NCI-H748 (cell line): Measurements from ENCODE around the gene CPED1.
"Not testable (repeated sequence)": the region's sequence is repeated elsewhere in the genome, so short reads cannot be mapped to it uniquely, and the experiment has no call there.

Experiments
- DNase-seq: peaks from one replicate; lab custom pipeline; 2025; ENCODE audit not compliant: unreplicated experiment; lab: John Stamatoyannopoulos, UW

The CPED1 gene

DNA sequence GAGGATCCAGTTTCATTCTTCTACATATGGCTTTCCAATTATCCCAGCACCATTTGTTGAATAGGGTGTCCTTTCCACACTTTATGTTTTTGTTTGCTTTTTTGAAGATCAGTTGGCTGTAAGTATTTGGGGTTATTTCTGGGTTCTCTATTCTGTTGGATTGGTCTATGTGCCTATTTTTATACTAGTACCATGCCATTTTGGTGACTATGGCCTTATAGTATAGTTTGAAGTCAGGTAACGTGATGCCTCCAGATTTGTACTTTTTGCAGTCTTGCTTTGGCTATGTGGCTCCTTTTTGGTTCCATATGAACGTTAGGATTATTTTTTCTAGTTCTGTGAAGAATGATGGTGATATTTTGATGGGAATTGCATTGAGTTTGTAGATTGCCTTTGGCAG, 48.8 kb downstream of the CPED1 start:
- DNase-seq = not testable (repeated sequence)

DNA sequence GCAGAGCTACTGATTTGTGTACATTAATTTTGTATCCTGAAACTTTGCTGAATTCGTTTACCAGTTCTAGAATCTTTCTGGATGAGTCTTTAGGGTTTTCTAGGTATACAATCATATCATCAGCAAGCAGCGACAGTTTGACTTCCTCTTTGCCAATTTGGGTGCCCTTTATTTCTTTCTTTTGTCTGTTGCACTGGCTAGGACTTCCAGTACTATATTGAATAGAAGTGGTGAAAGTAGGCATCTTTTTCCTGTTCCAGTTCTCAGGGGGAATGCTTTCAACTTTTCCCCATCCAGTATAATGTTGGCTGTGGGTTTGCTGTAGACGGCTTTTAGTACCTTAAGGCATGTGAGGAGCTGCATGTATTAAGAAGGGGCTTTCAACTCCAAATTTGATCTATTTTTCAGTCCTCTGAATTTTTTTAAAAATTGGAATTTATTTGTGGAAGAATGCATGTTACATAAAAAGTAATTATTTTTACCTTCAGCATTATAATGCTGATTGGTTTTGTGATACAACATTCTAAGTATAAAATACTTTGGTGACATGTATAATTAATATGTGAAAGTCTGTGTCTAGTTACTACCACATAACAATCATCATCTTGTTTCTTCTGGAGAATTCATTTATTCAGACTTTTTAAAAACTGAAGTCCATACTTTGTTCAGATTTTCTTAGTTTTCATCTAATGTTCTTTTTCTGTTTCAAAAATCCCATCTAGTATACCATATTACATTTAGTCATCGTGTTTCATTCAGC, 49.6 kb downstream of the CPED1 start:
- no peak for DNase-seq

DNA sequence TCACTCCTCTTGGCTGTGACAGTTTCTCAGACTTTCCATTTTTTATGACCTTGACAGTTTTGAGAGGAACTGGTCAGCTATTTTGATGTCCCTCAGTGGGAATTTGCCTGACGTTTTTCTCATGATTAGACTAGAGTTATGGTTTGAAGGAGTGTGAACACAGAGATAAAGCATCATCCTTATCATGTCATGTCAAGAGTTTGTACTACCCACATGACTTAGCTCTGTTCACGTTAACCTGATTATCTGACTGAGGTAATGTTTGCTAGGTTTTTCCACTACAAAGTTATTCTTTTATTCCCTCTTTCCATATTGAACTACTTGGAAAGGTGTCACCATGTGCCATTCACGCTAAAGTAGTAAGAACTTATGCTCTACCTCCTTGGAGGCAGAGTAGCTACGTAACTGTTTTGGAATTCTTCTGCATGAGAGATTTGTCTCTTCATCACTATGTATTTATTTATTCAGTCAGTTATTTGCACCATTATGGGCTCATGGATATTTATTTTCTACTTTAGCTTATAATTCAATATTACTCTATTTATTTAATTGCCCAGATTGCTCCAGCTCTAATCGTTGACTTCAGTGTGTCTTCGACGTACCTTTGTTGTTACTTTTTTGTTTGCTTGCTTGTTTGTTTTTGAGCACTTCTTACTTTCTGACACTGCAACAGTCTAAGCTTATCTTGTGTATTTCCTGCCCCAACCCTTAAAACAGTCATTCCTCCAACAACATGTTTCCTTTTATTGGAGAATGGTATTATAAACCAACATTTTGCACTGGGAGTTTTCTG, 50.4 kb downstream of the CPED1 start:
- no peak for DNase-seq

DNA sequence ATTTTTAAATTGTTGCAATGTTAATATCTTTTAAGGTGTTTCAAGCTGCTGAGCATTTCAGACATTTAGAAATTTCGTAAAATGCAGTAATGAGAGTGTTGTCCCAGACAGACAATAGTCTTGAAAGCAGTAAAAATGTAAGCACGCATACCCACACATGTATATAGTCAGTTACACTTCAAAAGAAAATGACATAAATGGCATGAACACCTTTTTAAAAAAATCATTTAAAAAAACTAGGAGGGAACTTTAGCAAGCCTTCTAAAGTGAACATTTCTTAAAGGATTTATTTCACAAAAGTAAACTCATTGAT, 51.0 kb downstream of the CPED1 start:
- DNase-seq = no peak

DNA sequence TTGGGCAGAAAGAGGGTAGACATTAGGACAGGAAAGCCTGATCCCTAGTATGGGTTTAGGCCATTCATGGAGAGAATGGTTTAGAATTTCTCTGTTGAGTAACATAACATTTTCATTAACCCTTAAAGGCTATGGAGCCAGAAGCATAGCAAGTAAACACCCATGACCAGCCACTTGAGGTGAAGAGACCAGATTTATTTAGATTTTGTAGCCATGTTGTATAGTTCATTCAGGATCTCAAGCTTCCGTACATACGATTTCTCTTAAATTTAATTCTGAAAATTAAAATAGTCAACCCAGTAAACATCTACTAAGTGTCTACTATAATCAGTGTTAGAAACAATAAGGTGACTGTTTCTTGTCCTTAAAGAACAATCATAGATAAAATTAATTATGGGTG, 51.5 kb downstream of the CPED1 start:
- DNase-seq = no peak

DNA sequence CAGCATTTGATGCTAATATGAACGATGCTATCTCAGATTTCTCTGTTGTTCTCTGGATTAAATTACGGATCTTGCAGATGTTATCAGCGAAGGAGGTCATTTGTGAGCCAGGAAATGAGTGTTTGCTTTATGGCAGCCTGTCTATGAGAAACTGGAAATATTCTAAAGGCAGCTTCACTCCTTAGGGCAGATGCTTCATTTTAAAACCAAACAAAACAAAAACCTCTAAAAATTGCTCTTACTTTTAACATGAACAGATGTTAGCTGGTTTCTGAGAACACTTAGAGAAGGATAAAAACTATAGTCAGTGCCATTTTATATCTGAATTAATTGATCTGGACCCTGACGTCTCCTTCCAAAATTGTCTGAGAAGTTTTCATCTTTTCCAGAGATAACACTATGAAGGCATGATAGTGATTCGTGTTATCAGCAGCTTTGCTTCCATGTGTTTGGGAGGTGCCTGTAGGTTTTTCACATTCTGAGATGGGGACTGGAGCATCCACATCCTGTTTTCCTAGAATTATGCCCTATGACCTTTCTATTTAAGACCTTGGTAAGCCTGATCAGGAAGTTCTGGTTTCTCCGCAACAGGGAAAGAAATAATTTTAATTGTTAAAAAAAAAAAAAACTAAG, 53.1 kb downstream of the CPED1 start:
- DNase-seq = peak; percentile 37

DNA sequence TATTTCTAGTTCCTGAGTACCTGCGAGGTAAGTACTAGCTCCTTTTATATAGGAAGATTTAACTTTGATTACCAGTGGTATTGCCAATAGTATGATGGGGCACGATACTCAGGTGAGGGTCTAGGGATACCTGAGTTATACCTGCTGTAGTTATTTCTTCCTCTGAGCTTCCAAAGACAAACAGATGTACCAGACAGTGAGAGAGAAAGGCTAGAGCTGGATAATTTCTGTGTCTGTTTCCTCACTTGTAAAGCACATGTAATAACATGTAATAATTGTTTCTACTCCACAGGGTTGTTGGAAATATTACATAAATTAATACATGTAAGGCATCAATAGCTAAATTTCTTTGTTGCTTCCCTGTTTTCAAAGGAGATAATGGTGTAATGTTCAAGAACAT, 53.7 kb downstream of the CPED1 start:
- no peak for DNase-seq

DNA sequence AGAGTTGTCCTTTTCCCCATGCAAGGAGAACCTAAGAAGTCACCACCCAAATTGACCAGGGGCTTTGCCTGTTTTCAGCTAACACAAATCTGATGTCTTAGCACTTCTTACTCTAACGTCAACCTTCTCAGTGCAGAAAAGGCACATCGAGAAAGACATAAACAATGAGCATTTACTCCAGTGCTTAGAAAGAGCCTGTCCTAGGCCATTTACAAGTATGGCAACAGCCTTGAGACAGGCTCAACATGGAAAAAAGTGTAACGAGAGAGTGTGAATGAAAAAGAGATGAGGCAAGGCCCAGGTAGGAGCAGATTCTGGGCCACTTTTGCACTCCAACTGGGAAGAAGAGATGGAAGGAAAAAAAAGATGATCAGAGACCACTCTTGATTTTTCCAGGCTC, 54.4 kb downstream of the CPED1 start:
- no peak for DNase-seq

DNA sequence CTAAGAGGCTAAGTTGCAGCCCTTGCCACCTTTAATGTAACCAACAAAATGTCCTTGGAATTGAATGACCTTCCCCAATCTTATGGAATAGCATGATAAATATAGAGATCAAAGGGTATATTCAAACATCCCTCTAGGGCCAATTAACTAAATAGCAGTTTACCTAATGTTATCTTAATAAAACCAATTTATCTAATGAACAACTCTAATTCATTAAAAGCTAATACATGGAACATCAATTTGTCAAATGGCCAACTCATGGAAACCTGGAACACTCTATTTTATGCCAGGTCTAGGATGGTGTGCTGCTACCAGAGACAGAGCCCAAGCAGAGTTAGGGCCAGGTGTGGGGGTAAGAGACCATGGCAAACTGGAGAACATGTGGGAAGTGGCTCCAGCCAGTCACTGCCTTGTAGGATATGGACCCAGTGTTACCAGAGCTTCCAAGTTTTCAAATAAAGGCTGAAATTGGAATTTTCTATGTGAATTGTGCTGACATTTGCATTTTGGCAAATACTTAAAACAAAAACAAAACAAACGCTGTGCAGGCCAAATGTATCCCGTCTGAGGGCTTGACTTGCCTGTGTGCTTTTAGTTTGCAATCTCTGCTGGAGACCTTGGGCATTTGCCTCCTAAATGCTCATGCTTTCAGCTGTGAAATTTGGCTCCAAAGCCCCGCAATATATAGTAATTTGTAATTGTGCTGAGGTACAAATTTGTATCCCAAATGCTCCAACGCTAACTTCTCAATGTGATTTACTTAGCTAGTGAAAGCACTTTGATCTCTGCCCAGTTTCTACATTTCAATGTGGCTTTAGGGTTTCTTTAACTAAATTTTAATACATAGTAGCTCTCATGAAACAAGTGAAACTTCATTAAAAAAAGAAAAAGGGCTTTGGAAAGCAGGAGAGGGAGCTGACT, 55.1 kb downstream of the CPED1 start:
- no peak for DNase-seq

DNA sequence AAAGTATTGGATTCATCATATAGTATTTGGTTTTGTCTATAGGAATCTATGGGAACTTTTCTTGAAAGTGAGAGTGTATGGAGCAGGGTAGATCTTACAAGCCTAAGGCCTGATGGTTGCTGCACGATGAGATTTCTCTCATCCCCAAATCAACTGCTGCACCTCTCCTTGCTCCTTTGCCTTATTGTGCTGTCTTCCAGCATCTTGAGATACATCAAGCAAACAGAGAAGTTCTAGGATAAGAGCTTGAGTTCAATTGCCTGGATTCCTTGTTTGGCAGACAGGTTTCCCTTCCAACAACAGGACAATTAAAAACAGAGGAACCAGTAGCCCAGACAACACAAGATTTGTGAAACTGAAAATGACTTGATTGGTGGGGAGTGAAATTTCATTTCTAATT, 56.6 kb downstream of the CPED1 start:
- DNase-seq = no peak

DNA sequence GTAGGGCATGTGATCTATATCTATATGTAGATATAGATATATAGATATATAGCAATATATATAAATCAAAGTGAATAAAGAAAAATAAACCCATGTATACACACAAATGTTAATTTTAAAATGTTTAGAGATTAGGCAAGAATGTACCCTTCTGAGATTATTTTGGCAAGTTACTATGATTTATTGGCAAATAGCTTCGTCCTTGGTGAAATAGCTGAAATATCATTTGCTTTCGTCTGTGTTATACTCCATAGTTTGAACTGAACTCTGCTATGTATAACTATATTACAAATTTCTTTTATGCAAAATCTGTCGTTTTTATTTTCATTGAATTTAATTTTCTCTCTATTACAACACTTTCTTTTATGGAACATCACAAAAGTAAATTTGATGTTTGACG, 57.5 kb downstream of the CPED1 start:
- no peak for DNase-seq

DNA sequence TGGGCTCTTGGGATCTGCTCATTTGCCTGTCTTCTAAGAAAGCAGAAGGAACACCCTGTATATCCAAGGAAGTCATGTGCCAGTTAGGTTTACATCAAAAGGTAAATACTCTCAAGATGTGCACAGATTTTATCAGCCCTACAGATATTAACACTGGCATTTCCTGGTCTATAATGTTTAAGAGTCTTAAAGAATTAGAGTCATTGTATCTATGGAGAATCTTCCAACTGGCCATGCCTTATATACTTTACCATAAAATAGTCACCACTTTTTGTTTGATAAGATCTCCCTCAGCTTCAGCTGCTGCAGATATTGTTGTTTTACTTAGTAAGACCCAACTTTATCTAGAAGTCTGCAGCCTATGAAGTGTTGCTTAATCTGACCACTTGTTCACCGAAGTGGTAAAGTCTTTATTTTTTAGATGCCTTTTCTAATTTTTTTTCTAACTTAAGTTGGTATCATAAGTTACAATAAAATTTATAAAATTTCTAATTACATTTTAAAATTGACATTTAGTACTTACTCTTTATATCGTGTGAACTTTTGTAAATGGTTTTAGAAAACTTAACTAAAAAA, 58.5 kb downstream of the CPED1 start:
- DNase-seq = no peak

DNA sequence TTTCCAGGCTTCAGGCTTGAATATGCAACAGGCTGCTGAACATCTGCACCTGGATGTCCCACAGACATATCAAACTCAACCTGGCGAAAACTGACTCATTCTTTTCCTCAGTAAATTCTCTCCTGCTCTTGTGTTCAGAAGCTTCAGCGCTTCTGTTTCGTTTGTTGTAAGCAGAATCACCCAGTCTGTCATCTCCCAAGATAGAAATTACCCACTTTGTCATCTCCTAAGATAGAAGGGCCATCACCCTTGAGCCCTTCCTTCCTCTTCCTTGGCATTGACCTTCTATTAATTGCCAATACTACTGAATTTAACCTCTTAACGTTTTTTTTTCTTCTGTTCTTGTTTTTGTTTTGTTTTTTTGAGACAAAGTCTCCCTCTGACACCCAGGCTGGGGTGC, 59.7 kb downstream of the CPED1 start:
- no peak for DNase-seq

DNA sequence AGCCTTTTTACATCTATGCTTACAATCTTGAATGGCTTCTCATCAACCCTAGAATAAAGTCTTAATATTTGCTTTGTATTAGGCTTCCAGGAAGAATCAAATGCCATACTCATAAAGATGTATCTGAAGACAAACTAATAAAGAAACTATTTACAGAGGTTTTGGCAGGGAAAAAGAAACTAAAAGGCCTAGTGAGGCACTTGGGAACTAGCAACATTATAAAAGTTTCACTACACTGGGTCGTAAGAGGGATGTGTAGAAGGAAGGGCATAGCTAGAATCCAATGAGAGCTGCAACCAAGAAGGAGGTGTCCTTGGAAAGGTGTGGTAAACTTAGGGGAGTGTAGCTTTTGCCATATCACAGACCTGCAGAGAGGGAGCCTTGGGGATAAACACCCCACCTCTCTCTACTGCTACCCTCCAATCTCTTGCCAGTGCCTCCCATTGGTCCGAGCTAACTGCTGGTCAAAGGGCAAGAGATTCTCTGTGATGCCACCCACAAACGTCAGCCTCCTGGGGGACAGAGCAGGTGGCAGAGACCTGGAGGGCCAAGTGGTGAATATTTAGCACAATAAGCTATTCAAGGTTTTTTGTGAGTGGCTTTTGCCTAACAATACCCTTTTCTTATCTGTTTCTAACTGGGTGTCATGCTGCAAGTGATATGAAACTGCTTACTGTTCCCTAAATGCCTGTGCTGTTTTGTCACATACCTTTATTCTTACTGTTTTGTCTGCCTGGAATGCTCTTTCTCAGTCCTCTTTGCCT, 60.7 kb downstream of the CPED1 start:
- DNase-seq = no peak

DNA sequence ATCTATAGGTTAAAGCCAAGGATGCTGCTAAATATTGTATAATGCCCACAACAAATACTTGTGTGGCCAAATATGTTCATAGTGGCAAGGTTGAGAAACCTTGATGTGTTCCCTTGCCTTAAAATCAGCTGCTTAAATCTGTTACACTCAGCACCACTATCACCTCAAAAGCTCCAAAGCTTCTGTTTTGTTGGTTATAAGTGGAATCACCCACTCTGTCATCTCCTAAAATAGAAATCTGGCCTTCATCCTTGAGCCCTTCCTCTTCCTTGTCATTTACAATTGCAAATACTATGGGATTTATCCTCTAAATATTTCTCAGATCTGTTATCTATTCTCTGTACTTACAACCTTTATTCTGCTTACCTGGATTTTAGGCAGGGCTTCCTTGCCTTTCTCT, 61.4 kb downstream of the CPED1 start:
- DNase-seq = no peak

DNA sequence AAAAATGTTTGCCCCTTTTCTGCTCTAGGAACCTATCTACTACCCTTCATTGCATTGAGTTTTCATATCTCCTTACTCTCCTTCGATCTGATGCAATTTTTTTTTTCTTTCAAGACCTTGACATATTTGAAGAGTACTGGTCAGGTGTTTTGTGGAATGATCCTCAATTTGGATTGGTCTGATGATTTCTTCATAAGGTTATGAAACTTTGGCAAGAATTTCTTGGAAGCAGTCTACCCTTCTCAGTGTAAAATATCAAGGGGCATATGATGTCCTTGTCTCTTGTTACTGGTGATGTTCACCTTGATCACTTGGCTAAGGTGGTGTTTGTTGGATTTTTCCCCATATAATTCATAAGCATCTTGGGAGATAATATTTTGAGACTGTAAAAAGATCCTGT, 64.7 kb downstream of the CPED1 start:
- no peak for DNase-seq

DNA sequence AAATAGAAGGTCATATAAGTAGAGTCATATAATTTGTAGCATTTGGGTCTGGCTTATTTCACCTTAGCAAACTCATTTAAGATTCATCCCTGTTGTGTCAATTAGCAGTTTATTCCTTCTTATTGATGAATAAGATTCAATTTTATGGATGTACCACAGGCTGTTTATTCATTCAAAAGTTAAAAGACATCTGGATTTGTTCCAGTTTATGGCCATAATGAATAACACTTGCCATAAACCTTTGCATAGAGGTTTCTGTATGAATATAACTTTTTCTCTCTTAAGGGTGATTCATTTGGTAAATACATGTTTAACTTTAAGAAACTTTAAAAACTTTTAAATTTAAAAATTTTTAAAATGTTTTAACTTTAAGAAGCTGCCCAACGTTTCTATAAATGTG, 66.4 kb downstream of the CPED1 start:
- no peak for DNase-seq

DNA sequence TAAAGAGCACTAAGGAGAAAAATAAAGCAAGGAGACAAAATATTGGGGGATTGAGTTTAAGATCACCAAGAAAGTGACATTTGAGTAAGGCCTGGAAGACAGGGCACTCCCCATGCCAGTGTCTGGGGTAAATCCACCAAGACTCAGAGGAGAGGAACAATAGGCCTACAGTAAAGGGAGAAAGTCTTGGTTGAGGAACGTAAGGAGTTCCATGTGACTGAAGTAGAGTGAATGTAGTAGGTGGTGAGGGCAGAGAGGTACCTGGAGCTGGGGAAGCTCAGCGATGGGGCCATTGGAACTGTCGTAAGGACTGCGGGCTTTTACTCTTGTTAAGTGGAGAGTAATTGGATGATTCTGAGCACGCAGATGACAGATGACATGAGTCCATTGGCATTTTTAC, 69.4 kb downstream of the CPED1 start:
- DNase-seq = no peak

DNA sequence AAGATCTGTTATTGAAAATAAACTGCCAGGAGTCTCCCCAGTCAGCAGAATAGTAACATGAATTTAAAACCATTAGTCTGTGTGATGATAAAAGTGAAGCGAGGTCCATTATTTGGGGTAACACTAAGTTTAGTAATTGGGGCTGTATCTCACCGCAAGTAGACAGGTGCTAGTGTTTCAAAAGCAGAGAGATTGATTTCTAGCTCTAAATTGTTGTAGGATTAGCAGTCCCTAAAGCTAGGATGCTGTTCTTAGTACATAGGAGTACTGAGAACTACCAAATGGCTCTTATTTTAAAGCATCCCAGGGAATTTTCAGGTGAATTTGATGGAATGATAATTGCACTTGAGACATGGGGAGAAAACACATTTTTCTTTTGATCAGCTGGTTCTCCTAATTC, 70.5 kb downstream of the CPED1 start:
- DNase-seq = no peak

DNA sequence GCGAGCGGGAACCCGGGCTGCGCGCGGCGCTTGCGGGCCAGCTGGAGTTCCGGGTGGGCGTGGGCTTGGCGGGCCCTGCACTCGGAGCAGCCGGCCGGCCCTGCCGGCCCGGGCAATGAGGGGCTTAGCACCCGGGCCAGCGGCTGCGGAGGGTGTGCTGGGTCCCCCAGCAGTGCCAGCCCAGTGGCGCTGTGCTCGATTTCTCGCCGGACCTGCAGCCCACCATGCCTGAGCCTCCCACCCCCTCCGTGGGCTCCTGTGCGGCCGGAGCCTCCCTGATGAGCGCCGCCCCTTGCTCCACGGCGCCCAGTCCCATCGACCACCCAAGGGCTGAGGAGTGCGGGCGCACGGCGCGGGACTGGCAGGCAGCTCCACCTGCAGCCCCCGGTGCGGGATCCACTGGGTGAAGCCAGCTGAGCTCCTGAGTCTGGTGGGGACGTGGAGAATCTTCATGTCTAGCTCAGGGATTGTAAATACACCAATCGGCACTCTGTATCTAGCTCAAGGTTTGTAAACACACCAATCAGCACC, 71.5 kb downstream of the CPED1 start:
- not testable (repeated sequence) for DNase-seq
